Colonic mucosa (tissue), 4 donors: ENCODE data around the gene ERCC4. TPM values are rescaled to one million over a fixed set of nuclear protein-coding genes. Genes with fewer than 3 reads are reported as not detected.

Experiments used
- DNase-seq: peaks from one replicate; pipeline ENCODE4 v3.0.0-alpha.2; 2020
- H3K27ac ChIP-seq: fragments of 200-600 bp; one replicate; pipeline ENCODE4 v1.8.0; 2021
- H3K27me3 ChIP-seq: fragments of 200-600 bp; one replicate; pipeline ENCODE4 v1.8.0; 2021
- H3K36me3 ChIP-seq: fragments of 200-600 bp; one replicate; pipeline ENCODE4 v1.8.0; 2021
- H3K4me1 ChIP-seq: fragments of 200-600 bp; one replicate; pipeline ENCODE4 v1.8.0; 2021; ENCODE audit warnings: mild to moderate bottlenecking
- H3K4me3 ChIP-seq: fragments of 200-600 bp; one replicate; pipeline ENCODE4 v1.8.0; 2021
- H3K9ac ChIP-seq, 2 donors: one replicate each; pipeline ENCODE4 v1.7.0; 2013; ENCODE audit warnings: control low read depth in 2 of 2, low read depth in 2 of 2, low read length in 2 of 2
- H3K9me3 ChIP-seq: fragments of 200-600 bp; one replicate; pipeline ENCODE4 v1.8.0; 2021
- intact Hi-C: fragments of 100-400 bp; cut with DNase I; formaldehyde crosslinking; loops from one replicate; pipeline ENCODE4 v1.14.1; 2022
- total RNA-seq, 2 donors: library from RNA; stranded (reverse); fragmentation: NEBNext Ultra II Directional in 1 of 2; extraction: Animal tissue kit (Norgen Biotek cat#: 25700) in 1 of 2; gene quantifications; one replicate each; pipeline ENCODE4 v1.2.1, GENCODE V29; 2021
- TF ChIP-seq, protein P1 (sequence below): fragments of 200-600 bp; IDR thresholded peaks from one replicate; pipeline ENCODE4 v1.8.0; 2022; ENCODE audit warnings: antibody characterized with exemption, mild to moderate bottlenecking
- donor health status: healthy.
- donor health status: DM: no; HTN: no; CAD: no.
- donor health status: DM: no; HTN: no; CAD: no.

Gene ERCC4
- total RNA-seq, 2 donors from 2014 or later = 8.0 to 9.7 TPM

DNA sequence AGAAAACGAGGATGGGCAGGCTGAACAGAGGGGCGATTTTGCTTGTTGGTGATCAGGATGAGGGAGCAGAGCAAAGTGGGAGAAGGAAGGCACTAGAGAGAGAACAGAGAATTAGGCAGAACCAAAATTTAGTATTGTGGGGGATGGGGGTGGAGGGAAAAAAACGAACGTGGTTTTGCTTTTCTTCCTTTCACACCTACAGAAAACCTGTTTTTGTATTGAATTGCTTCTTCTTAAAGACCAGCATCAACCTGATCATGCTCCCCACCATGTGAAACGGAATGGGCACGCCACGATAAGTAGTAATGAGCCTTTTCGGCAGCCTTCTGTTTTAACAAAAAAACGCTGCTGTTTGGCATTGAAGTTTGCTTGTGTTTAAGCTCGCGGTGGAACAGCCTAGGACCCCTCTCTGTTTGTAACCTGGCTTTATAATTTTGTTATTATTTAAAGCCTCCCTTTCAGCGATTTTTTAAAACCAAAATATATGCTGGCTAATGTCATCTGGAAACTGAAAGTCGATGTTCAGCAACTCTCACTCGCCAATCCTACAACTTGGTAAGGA, 36.8 kb downstream of the ERCC4 start:
- H3K4me3 ChIP-seq = no peak overlapping the region
- TF ChIP-seq, protein P1, sequence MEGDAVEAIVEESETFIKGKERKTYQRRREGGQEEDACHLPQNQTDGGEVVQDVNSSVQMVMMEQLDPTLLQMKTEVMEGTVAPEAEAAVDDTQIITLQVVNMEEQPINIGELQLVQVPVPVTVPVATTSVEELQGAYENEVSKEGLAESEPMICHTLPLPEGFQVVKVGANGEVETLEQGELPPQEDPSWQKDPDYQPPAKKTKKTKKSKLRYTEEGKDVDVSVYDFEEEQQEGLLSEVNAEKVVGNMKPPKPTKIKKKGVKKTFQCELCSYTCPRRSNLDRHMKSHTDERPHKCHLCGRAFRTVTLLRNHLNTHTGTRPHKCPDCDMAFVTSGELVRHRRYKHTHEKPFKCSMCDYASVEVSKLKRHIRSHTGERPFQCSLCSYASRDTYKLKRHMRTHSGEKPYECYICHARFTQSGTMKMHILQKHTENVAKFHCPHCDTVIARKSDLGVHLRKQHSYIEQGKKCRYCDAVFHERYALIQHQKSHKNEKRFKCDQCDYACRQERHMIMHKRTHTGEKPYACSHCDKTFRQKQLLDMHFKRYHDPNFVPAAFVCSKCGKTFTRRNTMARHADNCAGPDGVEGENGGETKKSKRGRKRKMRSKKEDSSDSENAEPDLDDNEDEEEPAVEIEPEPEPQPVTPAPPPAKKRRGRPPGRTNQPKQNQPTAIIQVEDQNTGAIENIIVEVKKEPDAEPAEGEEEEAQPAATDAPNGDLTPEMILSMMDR = no peak
- peak overlapping the region; percentile 84 for H3K27ac ChIP-seq
- no peaks in the 10 kb centered on the region for H3K4me1 ChIP-seq
- peak overlapping the region; percentile 16 to 27 for H3K9ac ChIP-seq
- H3K9me3 ChIP-seq = no peaks in the 10 kb centered on the region
- intact Hi-C loops = no loop called here
- H3K27me3 ChIP-seq = no peaks in the 10 kb centered on the region
- no peaks in the 10 kb centered on the region for H3K36me3 ChIP-seq
- DNase-seq = no peak

DNA sequence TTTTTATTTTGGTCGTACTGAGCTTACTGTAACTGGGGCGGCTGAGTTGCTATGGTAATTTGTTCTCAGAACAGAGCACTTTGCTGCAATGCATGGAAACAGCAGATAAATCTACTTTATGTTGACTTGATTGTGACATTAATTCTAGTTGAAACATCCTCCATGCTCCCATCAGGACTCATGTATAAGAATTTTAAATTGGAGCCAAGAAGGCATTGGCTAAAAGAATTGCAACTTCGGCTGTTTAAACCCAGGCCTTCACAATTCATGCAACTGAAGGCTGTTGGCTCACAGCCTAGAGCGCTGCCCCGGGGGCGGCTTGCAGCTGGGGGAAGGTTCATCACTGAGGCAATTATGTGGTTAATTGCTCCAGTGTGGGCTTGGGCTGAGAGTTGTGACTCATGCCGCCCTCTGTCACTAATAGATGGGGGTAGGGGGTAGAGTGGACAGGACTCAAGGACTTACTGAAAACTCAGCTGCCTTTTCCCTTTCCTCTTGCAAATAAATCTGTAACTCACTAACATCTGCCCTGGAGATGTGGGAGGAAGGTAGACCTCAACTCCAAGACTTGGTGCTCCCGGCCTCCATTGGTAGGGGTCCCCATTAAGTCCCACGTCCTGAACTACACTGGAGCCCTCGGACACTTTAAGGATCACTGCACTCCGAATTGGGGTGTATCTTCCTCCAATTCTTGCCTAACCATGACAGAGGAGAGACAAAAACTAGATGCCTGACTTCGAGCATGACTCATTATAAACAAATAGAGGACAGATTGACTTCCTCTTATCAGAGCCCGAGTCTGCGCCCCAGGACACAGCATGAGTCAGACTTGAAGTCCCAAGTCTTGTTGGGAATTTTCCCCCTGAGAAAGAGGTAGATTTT, 37.5 kb downstream of the ERCC4 start:
- no peaks in the 10 kb centered on the region for H3K4me1 ChIP-seq
- H3K27me3 ChIP-seq = no peaks in the 10 kb centered on the region
- TF ChIP-seq, protein P1 = no peak
- DNase-seq = peak; percentile 63
- H3K9me3 ChIP-seq = no peaks in the 10 kb centered on the region
- peak overlapping the region in 1 of 2 donors; percentile 42 for H3K9ac ChIP-seq
- no peaks in the 10 kb centered on the region for H3K36me3 ChIP-seq
- peak overlapping the region; percentile 11 for H3K4me3 ChIP-seq
- H3K27ac ChIP-seq = peak overlapping the region; percentile 84
- intact Hi-C loops = no loop called here

DNA sequence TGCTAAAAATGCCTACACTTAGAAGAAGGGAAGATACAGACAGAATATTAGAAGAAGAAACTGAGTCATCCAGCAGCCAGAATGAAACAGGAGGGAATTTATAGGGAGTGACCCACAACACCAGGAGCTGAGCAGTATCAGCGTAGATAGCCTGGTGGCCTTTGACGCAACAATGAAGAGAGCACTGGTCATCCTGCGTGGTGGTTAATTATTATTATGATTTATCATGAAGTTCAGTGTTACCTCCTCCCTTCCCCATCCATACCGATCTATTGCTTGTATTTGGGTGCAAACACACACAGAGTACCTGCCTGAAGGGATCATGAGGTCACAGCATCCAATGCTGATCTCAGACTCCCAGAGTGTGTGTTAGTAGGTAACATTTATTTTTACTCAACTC, 38.5 kb downstream of the ERCC4 start:
- no peaks in the 10 kb centered on the region for H3K36me3 ChIP-seq
- H3K4me1 ChIP-seq = no peaks in the 10 kb centered on the region
- no peak overlapping the region for H3K9ac ChIP-seq
- TF ChIP-seq, protein P1 = no peak
- intact Hi-C loops = no loop called here
- H3K27me3 ChIP-seq = no peaks in the 10 kb centered on the region
- no peak for DNase-seq
- no peak overlapping the region for H3K4me3 ChIP-seq
- H3K27ac ChIP-seq = no peak overlapping the region
- no peaks in the 10 kb centered on the region for H3K9me3 ChIP-seq

DNA sequence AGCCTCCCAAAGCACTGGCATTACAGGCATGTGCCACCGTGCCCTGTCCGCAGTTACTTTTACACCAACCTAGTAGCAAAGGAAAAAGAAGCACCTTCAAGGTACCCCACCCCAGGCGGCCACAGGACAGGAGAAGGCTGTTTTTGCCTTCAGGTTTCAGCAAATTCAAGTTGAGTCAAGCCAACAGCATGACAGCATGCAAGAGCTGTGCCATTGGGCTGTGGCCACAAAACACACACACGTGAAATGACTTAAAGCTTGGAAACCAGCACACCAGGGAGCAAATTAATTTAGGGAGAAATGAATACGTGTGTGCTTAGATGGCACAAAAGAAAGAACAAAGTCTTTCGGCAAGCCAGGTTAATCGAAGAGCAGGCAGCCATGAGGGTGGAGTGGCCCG, 39.7 kb downstream of the ERCC4 start:
- H3K9ac ChIP-seq = no peak overlapping the region
- H3K9me3 ChIP-seq = no peaks in the 10 kb centered on the region
- TF ChIP-seq, protein P1 = no peak
- H3K36me3 ChIP-seq = no peaks in the 10 kb centered on the region
- intact Hi-C loops = no loop called here
- H3K4me1 ChIP-seq = no peaks in the 10 kb centered on the region
- DNase-seq = no peak
- no peaks in the 10 kb centered on the region for H3K27me3 ChIP-seq
- H3K4me3 ChIP-seq = no peak overlapping the region
- H3K27ac ChIP-seq = no peak overlapping the region

DNA sequence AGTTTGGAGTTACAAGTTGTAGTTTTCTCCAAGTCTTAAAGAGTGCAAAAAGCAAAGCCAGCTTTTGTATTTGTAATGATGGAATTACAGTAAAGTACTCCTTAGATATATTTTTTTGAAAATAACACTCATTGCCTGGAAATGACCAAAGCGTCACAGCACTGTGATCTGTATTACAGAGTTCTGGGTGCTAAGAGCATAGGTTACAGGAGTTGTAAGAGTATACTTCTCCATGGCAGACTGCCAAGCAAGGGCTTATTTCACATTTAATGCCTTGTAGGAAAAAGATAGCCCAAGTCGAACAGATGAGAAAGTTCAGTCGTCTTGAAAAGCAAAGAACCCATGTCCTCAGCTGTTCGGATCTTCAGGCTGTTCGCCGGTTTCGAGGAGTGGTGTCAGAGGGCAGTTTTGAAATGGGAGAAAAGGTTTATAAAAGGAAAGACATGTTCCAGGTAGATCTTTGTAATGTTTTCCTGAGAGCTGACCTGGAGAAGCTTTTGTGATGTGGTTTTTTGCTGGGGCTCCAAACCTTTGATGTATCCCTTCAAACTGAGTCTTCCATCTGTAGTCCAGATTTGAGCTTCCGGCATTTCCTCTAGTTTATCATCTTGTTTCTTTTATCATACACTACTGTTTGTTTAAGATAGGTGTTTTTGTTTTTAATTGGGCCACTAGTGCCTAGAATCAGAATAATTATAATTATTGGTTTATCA, 41.3 kb downstream of the ERCC4 start:
- Histone ChIP-seq H3K9me3 (no peaks in the 10 kb centered on the region), H3K4me1 (no peaks in the 10 kb centered on the region), H3K9ac (no peak overlapping the region), H3K4me3 (no peak overlapping the region), H3K36me3 (no peaks in the 10 kb centered on the region), H3K27me3 (no peaks in the 10 kb centered on the region), H3K27ac (no peak overlapping the region)
- intact Hi-C loops = no loop called here
- no peak for DNase-seq
- TF ChIP-seq, protein P1 = no peak
